Kidney epithelial cell (primary cell): ENCODE results near the gene EXOC3L1. TPM values are rescaled to one million over a fixed set of nuclear protein-coding genes. Genes with fewer than 3 reads are reported as not detected.
A peak's percentile ranks its signal among the peaks of the same experiment; 100 is the strongest.

ENCODE experiments used
- DNase-seq: peaks from one replicate; pipeline ENCODE4 v3.0.0-alpha.2; 2010; ENCODE audit warnings: low read depth
- H3K27me3 ChIP-seq: 2 replicates; pipeline ENCODE4 v1.6.0; 2011; ENCODE audit warnings: low read length; ENCODE audit not compliant: control insufficient read depth, insufficient read depth
- H3K36me3 ChIP-seq: 2 replicates; pipeline ENCODE4 v1.5.1; 2011; ENCODE audit warnings: low read length; ENCODE audit not compliant: control insufficient read depth, insufficient read depth
- H3K4me3 ChIP-seq: 2 replicates; pipeline ENCODE4 v1.5.1; 2011; ENCODE audit warnings: low read depth, mild to moderate bottlenecking, control low read depth, low read length
- total RNA-seq: library from RNA; depleted of rRNA; stranded (reverse); fragments of >200 nt; gene quantifications from 2 replicates; pipeline ENCODE4 v1.2.3, GENCODE V29; 2015
- TF ChIP-seq, protein P1 (sequence below): IDR thresholded peaks from 2 replicates; pipeline ENCODE4 v1.5.1; 2011; ENCODE audit warnings: mild to moderate bottlenecking, moderate library complexity, low read length, control low read depth, inconsistent platforms; ENCODE audit not compliant: insufficient read depth, poor library complexity, severe bottlenecking

The EXOC3L1 gene
- total RNA-seq, 1 donor from 2014 or later: 0.25 TPM

DNA sequence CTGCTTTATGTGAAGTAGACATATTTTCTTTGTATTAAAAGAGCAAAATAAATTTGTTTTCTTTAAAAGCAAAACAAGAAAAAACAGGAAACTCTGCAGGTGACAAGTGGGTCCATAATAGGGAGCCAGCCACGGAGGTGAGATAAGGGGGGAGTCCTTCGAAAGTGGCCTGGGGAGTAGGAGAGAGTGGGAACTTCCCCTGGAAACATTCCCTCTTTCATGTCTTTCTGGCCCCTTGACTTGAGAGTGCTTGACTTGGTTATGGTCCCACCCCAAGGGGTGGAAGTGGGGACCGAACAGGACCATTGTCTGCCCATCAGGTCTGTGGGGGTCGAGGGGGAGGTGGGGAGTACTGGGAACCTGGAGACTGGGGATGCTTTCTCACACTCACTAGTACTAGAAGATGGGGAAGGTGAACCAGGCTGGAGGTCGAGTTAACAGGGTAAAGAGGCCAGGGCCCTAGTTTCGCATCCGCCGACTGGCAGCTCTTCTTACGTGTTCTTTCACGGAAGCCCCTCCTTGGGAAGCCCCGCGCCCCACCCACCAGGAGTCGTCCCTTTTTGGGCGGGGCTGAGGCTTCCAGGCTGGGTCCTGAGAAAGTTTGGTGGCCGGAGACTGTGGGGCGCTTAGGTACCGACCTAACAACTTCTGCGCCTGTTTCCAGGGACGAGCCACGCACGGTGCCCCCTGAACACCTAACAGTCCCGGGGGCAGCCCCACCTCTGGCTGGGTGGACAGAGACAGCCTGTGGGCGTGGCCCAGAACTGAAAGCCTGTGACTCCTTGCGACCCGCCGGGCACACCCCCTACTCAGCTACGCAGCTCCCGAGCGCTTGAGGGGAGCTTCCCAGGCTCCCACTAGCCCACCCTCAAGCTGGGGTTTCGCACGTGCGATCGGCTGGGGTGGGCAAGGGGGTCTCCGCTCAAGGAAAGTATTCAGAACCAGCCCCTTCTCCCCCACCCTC, 31.0 kb downstream of the EXOC3L1 start:
- TF ChIP-seq, protein P1, sequence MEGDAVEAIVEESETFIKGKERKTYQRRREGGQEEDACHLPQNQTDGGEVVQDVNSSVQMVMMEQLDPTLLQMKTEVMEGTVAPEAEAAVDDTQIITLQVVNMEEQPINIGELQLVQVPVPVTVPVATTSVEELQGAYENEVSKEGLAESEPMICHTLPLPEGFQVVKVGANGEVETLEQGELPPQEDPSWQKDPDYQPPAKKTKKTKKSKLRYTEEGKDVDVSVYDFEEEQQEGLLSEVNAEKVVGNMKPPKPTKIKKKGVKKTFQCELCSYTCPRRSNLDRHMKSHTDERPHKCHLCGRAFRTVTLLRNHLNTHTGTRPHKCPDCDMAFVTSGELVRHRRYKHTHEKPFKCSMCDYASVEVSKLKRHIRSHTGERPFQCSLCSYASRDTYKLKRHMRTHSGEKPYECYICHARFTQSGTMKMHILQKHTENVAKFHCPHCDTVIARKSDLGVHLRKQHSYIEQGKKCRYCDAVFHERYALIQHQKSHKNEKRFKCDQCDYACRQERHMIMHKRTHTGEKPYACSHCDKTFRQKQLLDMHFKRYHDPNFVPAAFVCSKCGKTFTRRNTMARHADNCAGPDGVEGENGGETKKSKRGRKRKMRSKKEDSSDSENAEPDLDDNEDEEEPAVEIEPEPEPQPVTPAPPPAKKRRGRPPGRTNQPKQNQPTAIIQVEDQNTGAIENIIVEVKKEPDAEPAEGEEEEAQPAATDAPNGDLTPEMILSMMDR: no peak
- no peak for DNase-seq
- H3K27me3 ChIP-seq: peaks cover 61% of the 10 kb centered on the region

DNA sequence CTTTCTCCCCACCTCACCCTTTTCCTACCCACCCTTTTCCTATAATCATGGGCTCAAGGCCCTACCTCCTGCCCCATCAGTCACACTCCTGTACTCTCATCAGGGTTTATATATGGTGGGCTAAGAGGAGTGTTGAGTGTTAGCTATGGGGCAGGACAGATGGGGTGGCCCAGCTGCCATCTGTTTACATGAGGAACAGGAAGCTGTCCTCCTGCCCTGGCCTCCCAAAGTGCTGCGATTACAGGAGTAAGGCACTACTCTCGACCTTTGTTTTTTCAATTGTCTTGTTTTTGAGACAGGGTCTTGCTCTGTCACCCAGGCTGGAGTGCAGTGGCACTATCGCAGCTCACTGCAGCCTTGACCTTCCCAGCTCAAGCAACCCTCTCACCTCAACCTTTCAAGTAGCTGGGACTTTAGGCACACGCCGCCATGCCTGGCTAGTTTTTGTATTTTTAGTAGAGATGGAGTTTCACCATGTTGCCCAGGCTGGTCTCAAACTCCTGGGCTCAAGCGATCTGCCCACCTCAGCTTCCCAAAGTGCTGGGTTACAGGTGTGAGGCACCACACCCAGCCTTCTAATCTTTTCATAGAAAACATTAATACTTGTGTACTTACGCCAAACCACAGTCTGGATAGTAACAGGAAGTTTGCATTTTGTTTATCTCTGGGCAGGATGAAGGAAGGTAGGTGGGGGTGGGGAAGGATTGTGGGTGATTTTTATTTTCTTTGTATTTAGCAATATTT, 31.9 kb downstream of the EXOC3L1 start:
- H3K36me3 ChIP-seq: peaks cover 1% of the 10 kb centered on the region
- DNase-seq: no peak
- TF ChIP-seq, protein P1: no peak
- H3K4me3 ChIP-seq: no peak overlapping the region
- peaks cover 55% of the 10 kb centered on the region for H3K27me3 ChIP-seq

More for the DNA sequence above, 31.0 kb downstream of the EXOC3L1 start:
- Histone ChIP-seq H3K4me3 (peak overlapping the region; percentile 89), H3K36me3 (peaks cover 1% of the 10 kb centered on the region)

DNA sequence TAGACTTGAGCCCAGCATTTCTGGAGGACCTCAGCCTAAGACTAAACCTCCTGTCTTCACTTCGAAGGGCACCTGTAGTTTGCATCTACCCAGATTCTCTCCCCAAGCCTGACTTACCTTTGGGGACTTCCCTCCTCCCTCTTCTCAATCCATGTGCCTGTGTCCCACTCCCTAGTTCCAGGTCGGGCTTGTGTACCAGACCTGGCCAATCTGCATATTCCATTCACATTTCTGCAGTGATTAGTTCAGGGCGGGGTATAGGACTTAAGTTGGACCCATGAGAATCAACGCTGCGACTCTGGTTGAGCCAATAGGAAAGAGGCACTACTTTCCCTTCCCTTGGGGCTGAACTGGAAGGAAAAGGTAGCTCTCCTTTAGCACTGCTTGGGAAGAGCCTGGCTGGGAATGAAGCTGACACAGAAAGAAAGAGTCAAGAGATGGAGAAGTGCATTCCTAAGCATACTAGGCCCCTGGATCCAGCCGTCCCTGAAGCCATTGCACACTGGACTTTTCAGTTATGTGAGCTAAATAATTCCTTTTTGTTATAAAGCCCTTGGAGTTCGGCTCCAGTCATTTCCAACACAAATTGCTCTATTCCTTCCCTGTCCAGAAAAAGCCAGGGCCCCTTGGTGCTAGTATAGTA, 32.7 kb downstream of the EXOC3L1 start:
- H3K4me3 ChIP-seq: no peak overlapping the region
- TF ChIP-seq, protein P1: no peak
- no peak for DNase-seq
- H3K36me3 ChIP-seq: peaks cover 1% of the 10 kb centered on the region
- H3K27me3 ChIP-seq: peaks cover 49% of the 10 kb centered on the region

DNA sequence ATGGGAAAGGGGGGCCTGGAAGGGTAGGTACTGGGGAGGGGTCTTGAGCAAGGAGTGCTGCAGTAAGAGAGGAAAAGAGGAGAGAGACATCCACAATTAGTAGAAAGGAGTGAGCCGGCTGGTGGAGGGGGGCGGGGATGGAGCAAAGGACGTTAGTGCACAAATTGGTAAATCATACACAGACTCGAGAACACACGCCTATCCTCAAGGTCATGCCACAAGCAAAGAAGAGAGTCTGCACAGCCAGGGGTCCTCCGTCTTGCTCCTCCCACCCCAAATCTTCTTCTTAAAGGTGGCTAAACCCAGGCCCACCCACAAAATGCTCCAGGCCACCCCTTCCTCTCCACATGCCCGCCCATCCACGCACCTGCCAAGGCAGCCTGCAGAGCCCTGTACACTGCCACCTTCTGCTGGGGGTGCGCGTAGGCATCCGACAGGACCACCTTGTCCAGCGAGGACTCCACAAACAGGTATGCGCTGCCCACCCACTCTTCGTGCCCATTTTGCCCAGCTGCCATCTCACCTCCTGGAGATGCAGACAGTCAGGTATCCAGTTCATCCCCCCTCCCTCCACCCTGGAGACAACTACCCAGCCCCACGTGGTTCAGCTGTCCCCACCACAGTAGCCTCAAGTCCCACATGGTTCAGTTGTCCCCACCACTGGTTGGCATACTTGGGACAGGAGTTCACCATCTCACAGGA, 33.6 kb downstream of the EXOC3L1 start:
- DNase-seq: no peak

More for the DNA sequence above, 33.6 kb downstream of the EXOC3L1 start:
- no peaks in the 10 kb centered on the region for H3K36me3 ChIP-seq
- TF ChIP-seq, protein P1: no peak
- peaks cover 42% of the 10 kb centered on the region for H3K27me3 ChIP-seq
- no peak overlapping the region for H3K4me3 ChIP-seq
